CD4-positive, alpha-beta T cell (primary cell): ENCODE measurements around the gene GDNF. TPM values are rescaled to one million over a fixed set of nuclear protein-coding genes. Genes with fewer than 3 reads are reported as not detected.

Experiments used
- ATAC-seq: fragments of 200-7000 bp; cut with Tn5 transposase; one replicate; pipeline ENCODE4 v1.10.0; 2022; ENCODE audit warnings: mild to moderate bottlenecking; ENCODE audit not compliant: poor library complexity
- CTCF ChIA-PET: fragments of 350-600 bp; sonication (Branson Sonifier 250); formaldehyde crosslinking; loops from one replicate; lab custom pipeline; 2021; ENCODE audit warnings: antibody characterized with exemption, inconsistent platforms; lab: Charles Lee
- POLR2A ChIA-PET: fragments of 350-600 bp; sonication (Branson Sonifier 250); formaldehyde crosslinking; loops from one replicate; lab custom pipeline; 2021; ENCODE audit warnings: antibody characterized with exemption, inconsistent platforms; lab: Charles Lee
- DNase-seq, 14 experiments: peaks; one replicate each; pipeline ENCODE4 v3.0.0-alpha.2; 2013 to 2020; ENCODE audit warnings: mixed read lengths in 2 of 14
- H3K27ac ChIP-seq, 2 donors: one replicate each; pipeline versions ENCODE4 v1.5.1 to v1.7.0; 2013; ENCODE audit warnings: low read length in 2 of 2, low read depth in 1 of 2, mild to moderate bottlenecking in 1 of 2
- H3K27me3 ChIP-seq, 2 experiments: 1 replicate in 1 of 2; 2 replicates in 1 of 2; pipeline versions ENCODE4 v1.6.1 to v1.7.0; 2013; ENCODE audit warnings: low read length in 2 of 2, control low read depth in 1 of 2, mild to moderate bottlenecking in 1 of 2, moderate library complexity in 1 of 2; ENCODE audit not compliant: insufficient read depth in 2 of 2, control insufficient read depth in 1 of 2
- H3K36me3 ChIP-seq: one replicate; pipeline ENCODE4 v1.6.1; 2013; ENCODE audit warnings: low read length, control low read depth; ENCODE audit not compliant: insufficient read depth
- H3K4me1 ChIP-seq: one replicate; pipeline ENCODE4 v1.6.1; 2013; ENCODE audit warnings: low read length, control low read depth; ENCODE audit not compliant: insufficient read depth
- H3K4me3 ChIP-seq: one replicate; pipeline ENCODE4 v1.5.1; 2013; ENCODE audit warnings: mild to moderate bottlenecking, low read length, moderate library complexity
- H3K9me3 ChIP-seq, 2 experiments: 1 replicate in 1 of 2; 2 replicates in 1 of 2; pipeline versions ENCODE4 v1.6.1 to v1.7.0; 2013; ENCODE audit warnings: low read length in 2 of 2, mild to moderate bottlenecking in 2 of 2, control low read depth in 1 of 2, moderate library complexity in 1 of 2; ENCODE audit not compliant: control insufficient read depth in 1 of 2, insufficient read depth in 1 of 2
- H3K27ac Mint-ChIP-seq: one replicate; pipeline ENCODE4 v1.8.0; 2020; ENCODE audit warnings: mixed read lengths
- H3K27me3 Mint-ChIP-seq: one replicate; pipeline ENCODE4 v1.8.0; 2021; ENCODE audit warnings: mixed read lengths
- H3K36me3 Mint-ChIP-seq: one replicate; pipeline ENCODE4 v1.8.0; 2021; ENCODE audit warnings: low read depth, mixed read lengths
- H3K4me1 Mint-ChIP-seq: one replicate; pipeline ENCODE4 v1.8.0; 2021; ENCODE audit warnings: low read depth, mixed read lengths
- H3K4me3 Mint-ChIP-seq: one replicate; pipeline ENCODE4 v1.8.0; 2020; ENCODE audit warnings: mild to moderate bottlenecking, mixed read lengths
- H3K9me3 Mint-ChIP-seq: one replicate; pipeline ENCODE4 v1.8.0; 2020; ENCODE audit warnings: mixed read lengths
- intact Hi-C, 2 experiments: fragments of 100-400 bp; cut with DNase I in 1 of 2; cut with micrococcal nuclease in 1 of 2; formaldehyde crosslinking; loops; one replicate each; pipeline versions ENCODE4 v1.15.1 to v1.9.0; 2023 to 2025; cut with DNase I, micrococcal nuclease
- total RNA-seq, 174 experiments: library from RNA in 2 of 174; stranded (reverse) in 2 of 174; gene quantifications; one replicate each; pipeline ENCODE4 v1.2.3 and lab custom pipeline; 2021 to 2026
- TF ChIP-seq, protein P1 (sequence below): fragments of 200-600 bp; IDR thresholded peaks from one replicate; pipeline ENCODE4 v1.8.0; 2022; ENCODE audit warnings: antibody characterized with exemption, mild to moderate bottlenecking

GDNF gene
- total RNA-seq, 2 experiments from 2014 or later = not detected

DNA sequence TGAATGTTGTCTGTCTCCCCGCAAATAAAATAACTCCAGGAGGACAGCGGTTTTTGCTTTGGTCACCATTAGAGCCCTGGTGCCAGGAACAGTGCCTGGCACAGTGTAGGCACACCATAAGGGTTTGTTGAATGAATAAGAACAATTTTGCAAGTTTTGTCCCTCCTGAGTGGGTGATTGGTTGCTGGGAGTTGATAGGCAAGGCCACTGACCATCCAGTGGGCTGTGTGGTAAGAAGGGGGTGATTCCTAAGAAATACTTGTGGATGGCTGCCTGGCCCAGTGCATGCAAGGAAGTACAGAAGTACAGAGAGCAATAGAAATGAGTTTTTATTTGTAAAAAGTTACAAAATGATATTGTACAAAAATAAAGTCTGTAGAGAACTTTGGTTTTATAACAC, 27.5 kb downstream of the GDNF start:
- Mint-ChIP-seq H3K36me3 (no peaks in the 10 kb centered on the region), H3K4me3 (no peak overlapping the region), H3K27ac (no peak overlapping the region), H3K27me3 (peaks cover 21% of the 10 kb centered on the region), H3K9me3 (no peaks in the 10 kb centered on the region), H3K4me1 (no peaks in the 10 kb centered on the region)
- peaks cover 0 to 4% of the 10 kb centered on the region in 2 experiments for H3K9me3 ChIP-seq
- no peaks in the 10 kb centered on the region for H3K4me1 ChIP-seq
- H3K36me3 ChIP-seq = no peaks in the 10 kb centered on the region
- no peak overlapping the region for H3K27ac ChIP-seq
- H3K27me3 ChIP-seq = peaks cover 0 to 2% of the 10 kb centered on the region in 2 experiments
- ChIA-PET POLR2A (no interaction called here), CTCF (no interaction called here)
- no peak overlapping the region for H3K4me3 ChIP-seq
- TF ChIP-seq, protein P1, sequence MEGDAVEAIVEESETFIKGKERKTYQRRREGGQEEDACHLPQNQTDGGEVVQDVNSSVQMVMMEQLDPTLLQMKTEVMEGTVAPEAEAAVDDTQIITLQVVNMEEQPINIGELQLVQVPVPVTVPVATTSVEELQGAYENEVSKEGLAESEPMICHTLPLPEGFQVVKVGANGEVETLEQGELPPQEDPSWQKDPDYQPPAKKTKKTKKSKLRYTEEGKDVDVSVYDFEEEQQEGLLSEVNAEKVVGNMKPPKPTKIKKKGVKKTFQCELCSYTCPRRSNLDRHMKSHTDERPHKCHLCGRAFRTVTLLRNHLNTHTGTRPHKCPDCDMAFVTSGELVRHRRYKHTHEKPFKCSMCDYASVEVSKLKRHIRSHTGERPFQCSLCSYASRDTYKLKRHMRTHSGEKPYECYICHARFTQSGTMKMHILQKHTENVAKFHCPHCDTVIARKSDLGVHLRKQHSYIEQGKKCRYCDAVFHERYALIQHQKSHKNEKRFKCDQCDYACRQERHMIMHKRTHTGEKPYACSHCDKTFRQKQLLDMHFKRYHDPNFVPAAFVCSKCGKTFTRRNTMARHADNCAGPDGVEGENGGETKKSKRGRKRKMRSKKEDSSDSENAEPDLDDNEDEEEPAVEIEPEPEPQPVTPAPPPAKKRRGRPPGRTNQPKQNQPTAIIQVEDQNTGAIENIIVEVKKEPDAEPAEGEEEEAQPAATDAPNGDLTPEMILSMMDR = no peak
- ATAC-seq (no peak), DNase-seq (no peak)
- intact Hi-C loops = no loop called here

DNA sequence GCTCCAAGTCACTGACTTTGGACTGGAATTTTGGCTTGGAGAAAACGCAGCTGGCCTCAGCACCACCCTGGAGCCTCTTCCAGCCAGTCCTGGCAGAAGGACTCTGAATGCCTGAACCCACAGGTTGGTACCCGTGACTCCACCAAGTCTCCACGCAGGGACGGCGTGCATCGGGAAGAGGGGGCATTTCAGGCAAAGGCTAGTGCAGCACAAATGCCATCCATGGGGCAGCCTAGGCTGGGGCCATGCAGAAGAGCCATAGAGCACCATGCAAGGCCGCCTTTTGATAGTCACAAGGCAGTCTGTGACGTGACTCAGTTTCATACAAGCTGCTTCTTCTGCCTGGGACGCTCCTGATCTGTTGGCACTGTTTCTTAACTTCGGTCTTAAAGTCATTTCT, 28.0 kb downstream of the GDNF start:
- DNase-seq = no peak
- Mint-ChIP-seq H3K27ac (no peak overlapping the region), H3K4me1 (no peaks in the 10 kb centered on the region), H3K9me3 (peaks cover 2% of the 10 kb centered on the region), H3K4me3 (no peak overlapping the region), H3K36me3 (no peaks in the 10 kb centered on the region), H3K27me3 (peaks cover 21% of the 10 kb centered on the region)
- Histone ChIP-seq H3K36me3 (no peaks in the 10 kb centered on the region), H3K9me3 (peaks cover 0 to 4% of the 10 kb centered on the region in 2 experiments), H3K27me3 (peaks cover 0 to 2% of the 10 kb centered on the region in 2 experiments), H3K4me3 (no peak overlapping the region), H3K4me1 (no peaks in the 10 kb centered on the region), H3K27ac (no peak overlapping the region)
- ATAC-seq = no peak
- ChIA-PET POLR2A (no interaction called here), CTCF (no interaction called here)
- TF ChIP-seq, protein P1 = no peak
- intact Hi-C loops = no loop called here

DNA sequence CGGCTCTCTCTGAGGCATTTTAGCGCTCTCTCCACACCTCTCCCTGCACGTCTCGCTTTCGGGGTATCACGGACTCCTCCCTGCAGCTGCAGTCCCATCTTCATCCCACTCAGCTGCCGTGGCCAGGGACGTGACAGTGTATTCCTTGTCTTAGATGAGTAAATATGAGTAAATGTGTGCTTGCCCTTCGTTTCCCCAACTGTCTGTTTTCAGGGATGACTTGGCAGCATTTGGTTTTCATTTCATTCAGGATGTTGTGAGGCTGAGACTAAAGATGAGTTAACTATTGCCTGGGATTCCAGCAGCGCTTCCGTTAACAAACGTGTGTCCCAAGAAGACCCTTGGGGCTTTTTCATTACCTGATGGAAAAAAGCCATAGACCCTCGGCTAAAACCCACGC, 29.5 kb downstream of the GDNF start:
- no peak for DNase-seq
- no peak overlapping the region for H3K27ac ChIP-seq
- Mint-ChIP-seq H3K27me3 (peaks cover 9% of the 10 kb centered on the region), H3K4me1 (no peaks in the 10 kb centered on the region), H3K36me3 (no peaks in the 10 kb centered on the region), H3K4me3 (no peak overlapping the region), H3K27ac (no peak overlapping the region), H3K9me3 (peaks cover 4% of the 10 kb centered on the region)
- ChIA-PET POLR2A (interaction anchor here (0.8 kb wide), 1 partner anchor 1886 kb away, joined by 3 read pairs; no protein-coding TSS in a partner anchor), CTCF (no interaction called here)
- H3K9me3 ChIP-seq = peaks cover 0 to 7% of the 10 kb centered on the region in 2 experiments
- no peaks in the 10 kb centered on the region for H3K36me3 ChIP-seq
- intact Hi-C loops = no loop called here
- no peak for ATAC-seq
- TF ChIP-seq, protein P1 = no peak
- no peak overlapping the region for H3K4me3 ChIP-seq
- no peaks in the 10 kb centered on the region for H3K4me1 ChIP-seq
- H3K27me3 ChIP-seq = peaks cover 0 to 2% of the 10 kb centered on the region in 2 experiments
